HG03469 (cell line): ENCODE results near the gene PACRG.

Experiments used
- ATAC-seq: cut with Tn5 transposase; IDR thresholded peaks from one replicate; pipeline ENCODE4 v1.9.1; 2021; ENCODE audit warnings: mild to moderate bottlenecking, moderate library complexity, moderate number of reproducible peaks; ENCODE audit not compliant: unreplicated experiment

Gene PACRG

GRCh38 chr6:163126741-163127140 is 399.0 kb downstream of the PACRG start:
- no peak for ATAC-seq

GRCh38 chr6:163127587-163127986 is 399.8 kb downstream of the PACRG start:
- ATAC-seq: no peak

- ATAC-seq: no peak
Measured at GRCh38 chr6:163128324-163128723, 400.6 kb downstream of the PACRG start.

- ATAC-seq: no peak
Measured at GRCh38 chr6:163132050-163132750, 404.4 kb downstream of the PACRG start.

- no peak for ATAC-seq
Measured at GRCh38 chr6:163133017-163133416, 405.2 kb downstream of the PACRG start.

GRCh38 chr6:163133691-163134090 is 405.9 kb downstream of the PACRG start:
- no peak for ATAC-seq

- ATAC-seq: no peak
Measured at GRCh38 chr6:163136681-163137397, 409.1 kb downstream of the PACRG start.

- no peak for ATAC-seq
Measured at GRCh38 chr6:163137398-163137881, 409.7 kb downstream of the PACRG start.

- ATAC-seq: no peak
Measured at GRCh38 chr6:163146036-163146435, 418.3 kb downstream of the PACRG start.

- no peak for ATAC-seq
Measured at GRCh38 chr6:163147994-163148393, 420.2 kb downstream of the PACRG start.

GRCh38 chr6:163148451-163149278 is 420.9 kb downstream of the PACRG start:
- no peak for ATAC-seq

- ATAC-seq: no peak
Measured at GRCh38 chr6:163149279-163149848, 421.6 kb downstream of the PACRG start.

- ATAC-seq: no peak
Measured at GRCh38 chr6:163151212-163151611, 423.4 kb downstream of the PACRG start.

GRCh38 chr6:163152701-163153100 is 424.9 kb downstream of the PACRG start:
- ATAC-seq: no peak

GRCh38 chr6:163159110-163159509 is 431.3 kb downstream of the PACRG start:
- ATAC-seq: no peak

- ATAC-seq: no peak
Measured at GRCh38 chr6:163159689-163160088, 431.9 kb downstream of the PACRG start.

GRCh38 chr6:163162007-163162873 is 434.5 kb downstream of the PACRG start:
- ATAC-seq: no peak

GRCh38 chr6:163162874-163163213 is 435.1 kb downstream of the PACRG start:
- no peak for ATAC-seq

GRCh38 chr6:163164175-163164900 is 436.6 kb downstream of the PACRG start:
- ATAC-seq: no peak
